DMS53 treated with DMSO at 0.1 percent for 48 hours (cell line): ENCODE data around the gene H1-8.
A peak's percentile ranks its signal among the peaks of the same experiment; 100 is the strongest.

Experiments used
- DNase-seq: peaks from one replicate; lab custom pipeline; 2025; ENCODE audit not compliant: unreplicated experiment; lab: John Stamatoyannopoulos, UW

H1-8 gene

GRCh38 chr3:129592381-129593131 lies 49.6 kb downstream of the H1-8 start:
- DNase-seq = peak; percentile 3

GRCh38 chr3:129593230-129593594 lies 50.2 kb downstream of the H1-8 start:
- no peak for DNase-seq

GRCh38 chr3:129593595-129594339 lies 50.8 kb downstream of the H1-8 start:
- DNase-seq = peak; percentile 81

- DNase-seq = no peak
These were observed 51.4 kb downstream of the H1-8 start for GRCh38 chr3:129594409-129594808.

- DNase-seq = no peak
These were observed 52.0 kb downstream of the H1-8 start for GRCh38 chr3:129594907-129595390.

- no peak for DNase-seq
These were observed 52.7 kb downstream of the H1-8 start for GRCh38 chr3:129595544-129596193.

DNA sequence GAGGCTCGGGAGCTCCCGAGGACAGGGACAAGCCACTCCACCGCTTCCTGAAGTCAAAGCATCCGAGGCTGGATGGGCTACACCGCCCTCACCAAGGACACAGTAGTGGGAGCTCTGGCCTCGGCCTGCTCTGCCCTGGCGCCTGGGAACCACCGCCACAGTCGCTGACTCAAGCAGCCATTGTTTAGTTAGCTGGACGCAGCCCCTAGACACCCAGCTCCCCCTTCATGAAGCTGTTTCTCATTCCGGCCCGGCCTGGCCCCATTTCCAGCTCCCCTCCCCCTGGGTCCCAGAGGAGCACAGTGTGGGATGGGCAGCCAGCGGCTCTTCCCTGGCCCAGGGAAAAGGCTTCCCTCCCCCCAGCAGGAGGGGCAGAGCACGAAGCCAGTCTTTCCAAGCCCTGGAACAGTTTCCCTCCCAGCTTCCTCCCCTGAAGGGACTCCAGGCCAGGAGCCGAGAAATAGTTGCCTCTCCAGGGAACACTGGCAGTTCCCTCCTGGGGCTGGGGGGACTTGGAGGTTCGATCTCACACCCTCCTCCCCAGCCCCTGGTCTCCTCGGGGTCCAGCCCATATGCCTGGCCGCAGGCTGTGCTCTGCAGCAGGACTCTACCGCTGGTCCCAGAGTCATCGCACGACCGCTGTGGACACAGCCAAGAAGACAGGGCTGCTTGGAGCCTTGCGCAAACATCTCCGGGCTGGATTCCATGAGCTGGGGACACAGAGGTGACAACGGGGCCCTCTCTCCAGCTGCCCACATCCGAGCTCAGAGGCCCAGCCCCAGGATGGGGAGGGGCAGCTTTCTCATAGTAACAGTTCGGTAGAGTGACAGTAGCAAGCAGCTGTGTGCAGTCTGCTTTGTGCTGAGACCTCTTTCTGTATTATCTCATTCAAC lies 53.5 kb downstream of the H1-8 start:
- peak; percentile 59 for DNase-seq

- DNase-seq = no peak
These were observed 54.4 kb downstream of the H1-8 start for GRCh38 chr3:129597087-129597999.

DNA sequence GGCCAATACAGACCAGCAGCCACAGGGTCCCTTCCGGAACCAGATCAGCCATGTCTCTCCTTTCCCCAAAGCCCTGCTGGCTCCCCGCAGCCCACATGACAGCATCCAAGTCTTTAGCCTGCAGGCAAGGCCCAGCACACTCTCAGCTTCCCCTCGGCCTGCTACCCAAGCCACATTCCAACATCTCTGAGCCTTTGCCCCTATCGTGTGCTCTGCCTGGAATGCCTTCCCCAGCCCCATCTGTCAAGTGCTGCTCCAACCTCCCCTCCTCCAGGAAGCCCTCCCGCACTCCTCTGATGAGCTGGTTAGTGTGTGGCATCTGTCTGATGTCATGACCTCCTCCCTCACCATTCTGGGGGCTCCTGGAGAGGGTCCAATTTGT lies 55.0 kb downstream of the H1-8 start:
- DNase-seq = no peak

DNA sequence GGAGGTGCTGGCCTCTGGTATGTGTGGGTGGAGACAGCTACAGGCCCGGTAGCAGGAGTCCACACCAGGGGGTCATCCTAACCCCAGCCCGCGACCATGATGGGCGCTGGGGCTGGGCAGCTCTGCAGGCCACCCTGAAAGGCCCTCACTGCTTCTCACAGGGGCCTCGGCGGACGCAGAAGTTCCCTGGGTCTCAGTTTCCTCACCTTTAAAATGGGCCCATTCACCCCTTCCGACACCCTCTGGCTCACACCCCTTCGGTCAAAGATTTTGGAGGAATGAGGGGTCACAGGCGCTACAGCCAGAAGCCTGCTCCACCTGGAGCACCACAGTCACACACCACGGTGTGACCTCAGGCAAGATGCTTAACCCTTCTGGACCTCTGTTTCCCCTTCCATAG lies 55.5 kb downstream of the H1-8 start:
- no peak for DNase-seq

DNA sequence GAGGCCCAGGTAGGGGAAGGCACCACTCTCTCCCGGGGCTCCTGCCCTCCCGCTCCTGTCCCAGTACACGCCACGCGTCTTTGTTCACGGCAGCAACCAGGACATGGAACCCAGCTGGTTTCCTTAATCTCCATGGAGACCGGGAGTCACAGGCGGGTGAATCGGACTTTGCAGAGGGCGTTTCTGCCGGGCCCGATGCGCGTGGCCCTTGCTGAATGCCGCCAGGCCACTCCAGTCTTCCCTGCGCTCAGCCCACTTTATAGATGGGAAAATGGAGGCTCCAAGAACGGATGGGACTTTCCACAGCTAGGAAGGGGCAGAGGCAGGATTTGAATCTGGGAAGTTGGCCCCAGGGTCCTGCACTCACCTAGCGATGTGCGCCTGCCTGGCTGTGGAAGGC lies 56.1 kb downstream of the H1-8 start:
- DNase-seq = no peak

GRCh38 chr3:129599607-129600006 lies 56.6 kb downstream of the H1-8 start:
- DNase-seq = no peak

DNA sequence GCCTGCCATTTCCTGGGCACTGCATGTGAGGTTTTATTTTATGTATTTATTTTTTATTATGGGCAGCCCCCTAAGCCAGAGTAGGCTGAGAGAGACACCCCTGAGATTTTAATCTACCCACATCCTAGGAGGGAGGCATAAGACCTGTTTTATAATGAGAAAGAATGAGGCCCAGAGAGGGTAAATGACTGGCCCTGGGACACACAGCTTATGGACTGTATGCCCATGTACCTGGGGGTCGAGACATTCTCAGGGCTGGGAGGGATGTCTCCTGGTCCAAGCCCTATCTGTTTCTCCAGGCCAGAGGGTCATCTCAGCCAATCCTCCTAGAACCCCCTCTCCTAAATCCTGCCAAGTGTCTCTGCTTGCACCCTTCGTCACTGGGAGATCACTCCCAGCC lies 57.4 kb downstream of the H1-8 start:
- DNase-seq = no peak
